Left renal pelvis (tissue), 4 donors: ENCODE measurements around the gene C19orf38. TPM values are rescaled to one million over a fixed set of nuclear protein-coding genes. Genes with fewer than 3 reads are reported as not detected.
"Not testable (repeated sequence)": the region's sequence is repeated elsewhere in the genome, so short reads cannot be mapped to it uniquely, and the experiment has no call there.

Experiments
- DNase-seq, 4 donors: peaks; one replicate each; pipeline ENCODE4 v3.0.0-alpha.2; 2013; ENCODE audit warnings: low read depth in 4 of 4, low spot score in 3 of 4
- polyA plus RNA-seq, 4 donors: library from polyadenylated mRNA; unstranded; fragments of 120-200 nt; gene quantifications; one replicate each; pipeline ENCODE4 v1.2.1, GENCODE V29; 2013; ENCODE audit not compliant: insufficient read length in 4 of 4

The C19orf38 gene
- polyA plus RNA-seq, 4 donors, result 1.9 to 4.7 (median 2.2) TPM

GRCh38 chr19:10871711-10872545 is 23.7 kb downstream of the C19orf38 start:
- no peak for DNase-seq

- no peak for DNase-seq
These were observed 24.4 kb downstream of the C19orf38 start for GRCh38 chr19:10872546-10873107.

DNA sequence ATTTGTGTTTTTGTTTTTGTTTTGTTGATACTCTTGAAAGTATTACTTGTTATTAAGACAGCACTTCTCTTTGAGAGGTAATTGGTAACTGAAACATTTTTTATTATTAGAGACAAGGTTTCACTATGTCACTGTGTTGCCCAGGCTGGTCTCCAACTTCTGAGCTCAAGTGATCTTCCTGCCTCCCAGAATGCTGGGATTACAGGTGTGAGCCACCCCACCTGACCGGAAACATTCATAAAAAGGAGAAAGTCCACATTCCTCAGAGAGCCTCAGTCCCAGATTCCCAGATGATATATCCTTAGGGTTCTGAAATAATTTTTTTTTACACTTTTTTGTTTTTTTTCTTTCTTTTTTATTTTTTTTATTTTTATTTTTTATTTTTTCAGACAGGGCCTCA is 25.8 kb downstream of the C19orf38 start:
- no peak for DNase-seq

DNA sequence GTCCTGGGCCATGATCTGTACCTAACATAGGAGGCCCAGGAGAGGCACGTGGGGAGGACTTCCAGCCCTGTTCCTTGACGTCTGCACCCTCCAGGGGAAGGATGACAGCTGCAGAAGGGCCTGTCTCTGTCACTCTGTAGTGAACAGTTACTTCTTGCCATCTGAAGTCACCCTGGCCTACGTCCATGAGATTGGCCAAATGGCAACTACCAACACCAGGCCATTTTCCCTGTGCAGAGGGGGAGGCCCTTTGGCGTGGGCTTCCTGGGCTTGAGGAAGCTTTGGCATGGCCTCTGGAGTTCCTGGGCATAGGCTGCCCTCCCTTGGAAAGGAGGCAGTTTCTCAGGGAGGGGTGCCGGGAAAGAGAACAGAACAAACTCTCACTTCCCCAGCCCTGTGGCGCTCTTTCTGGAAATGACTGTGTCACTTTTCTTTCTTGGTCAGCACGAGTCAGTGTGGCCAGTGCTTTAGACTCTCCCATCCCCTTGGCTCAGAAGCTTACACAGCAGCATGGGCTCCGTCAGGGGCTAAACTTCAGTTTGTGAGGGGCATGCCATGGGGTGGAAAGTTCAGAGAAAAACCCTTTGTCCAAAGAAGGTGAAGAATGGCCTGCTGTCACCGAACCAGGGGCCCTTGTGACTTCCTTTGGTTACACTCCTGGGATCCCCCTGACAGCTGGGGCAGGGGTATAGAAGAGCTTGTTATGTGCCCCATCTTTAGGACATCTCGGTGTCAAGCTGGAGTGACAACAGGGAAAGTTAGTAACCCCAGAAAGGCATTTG is 28.4 kb downstream of the C19orf38 start:
- DNase-seq, result no peak

- DNase-seq, result not testable (repeated sequence)
These were observed 29.4 kb downstream of the C19orf38 start for GRCh38 chr19:10877608-10878007.

DNA sequence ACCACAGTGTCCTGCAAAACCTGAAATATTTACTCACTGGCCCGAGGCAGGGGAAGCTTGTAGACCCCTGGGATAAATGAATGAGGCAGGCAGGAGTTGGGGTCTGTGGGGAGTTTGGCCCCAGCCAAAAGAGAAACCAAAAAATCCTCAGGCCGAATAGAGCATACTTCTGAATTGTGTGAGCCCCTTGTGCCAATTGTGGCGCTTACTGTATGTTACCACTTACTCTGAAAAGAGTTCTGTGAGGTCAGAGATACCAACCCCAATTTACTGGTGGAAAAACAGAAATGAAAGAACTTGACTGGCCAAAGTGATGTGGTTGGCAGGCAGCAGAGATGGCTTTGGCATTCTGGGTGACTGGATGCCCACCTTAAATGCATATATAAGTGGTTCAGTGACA is 30.0 kb downstream of the C19orf38 start:
- no peak for DNase-seq

DNA sequence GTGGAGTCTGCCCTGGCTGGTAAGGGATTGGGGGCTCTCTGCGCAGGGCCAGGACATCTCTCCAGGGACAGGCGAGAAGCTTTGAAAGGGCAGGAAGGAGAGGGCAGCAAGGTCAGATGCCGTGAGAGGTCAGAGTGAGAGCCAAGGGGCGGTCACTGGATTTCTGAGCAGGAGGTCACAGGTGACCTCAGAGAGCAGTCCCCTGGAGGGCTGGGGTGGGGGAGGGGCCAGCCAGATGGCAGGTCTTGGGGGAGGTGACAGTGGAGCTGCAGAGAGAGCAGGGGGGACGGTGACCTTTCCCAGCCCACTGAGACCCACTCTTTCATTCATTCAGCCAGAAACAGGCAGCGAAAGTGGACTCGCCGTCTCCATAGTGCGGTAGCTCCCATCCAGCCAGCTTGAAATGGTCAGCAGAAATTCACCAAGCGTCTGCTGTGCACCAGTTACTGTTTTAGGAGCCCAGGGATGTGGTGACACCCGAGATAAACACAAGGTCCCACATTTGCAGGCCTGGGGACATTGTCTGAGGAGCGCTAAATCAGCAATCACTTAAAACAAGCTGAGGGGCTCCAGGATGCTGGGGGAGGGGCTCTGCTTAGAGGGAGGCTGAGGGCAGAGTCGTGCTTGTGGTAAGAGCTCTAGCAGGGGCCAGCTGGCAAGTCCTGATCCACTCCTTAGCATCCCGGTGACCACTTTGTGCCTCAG is 33.3 kb downstream of the C19orf38 start:
- DNase-seq, result no peak

DNA sequence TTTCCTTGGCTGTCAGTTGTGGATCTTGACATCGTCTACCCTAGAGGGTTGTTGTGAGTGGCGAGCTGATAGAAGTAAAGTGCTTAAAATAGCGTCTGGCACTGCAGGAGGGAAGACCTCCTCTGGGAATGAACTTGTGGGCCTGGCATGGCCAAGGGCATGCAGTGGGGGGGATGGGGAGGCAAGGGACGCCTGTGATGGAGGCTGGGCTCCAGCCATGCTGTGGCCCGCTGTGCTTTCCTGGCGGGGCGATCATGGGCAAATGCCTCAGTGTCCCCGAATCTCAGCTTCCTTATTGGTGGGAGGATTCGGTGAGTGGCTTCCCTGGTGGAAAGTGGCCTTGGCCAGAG is 33.9 kb downstream of the C19orf38 start:
- DNase-seq, result no peak

GRCh38 chr19:10884274-10884673 is 36.1 kb downstream of the C19orf38 start:
- no peak for DNase-seq

GRCh38 chr19:10885201-10886169 is 37.3 kb downstream of the C19orf38 start:
- no peak for DNase-seq

DNA sequence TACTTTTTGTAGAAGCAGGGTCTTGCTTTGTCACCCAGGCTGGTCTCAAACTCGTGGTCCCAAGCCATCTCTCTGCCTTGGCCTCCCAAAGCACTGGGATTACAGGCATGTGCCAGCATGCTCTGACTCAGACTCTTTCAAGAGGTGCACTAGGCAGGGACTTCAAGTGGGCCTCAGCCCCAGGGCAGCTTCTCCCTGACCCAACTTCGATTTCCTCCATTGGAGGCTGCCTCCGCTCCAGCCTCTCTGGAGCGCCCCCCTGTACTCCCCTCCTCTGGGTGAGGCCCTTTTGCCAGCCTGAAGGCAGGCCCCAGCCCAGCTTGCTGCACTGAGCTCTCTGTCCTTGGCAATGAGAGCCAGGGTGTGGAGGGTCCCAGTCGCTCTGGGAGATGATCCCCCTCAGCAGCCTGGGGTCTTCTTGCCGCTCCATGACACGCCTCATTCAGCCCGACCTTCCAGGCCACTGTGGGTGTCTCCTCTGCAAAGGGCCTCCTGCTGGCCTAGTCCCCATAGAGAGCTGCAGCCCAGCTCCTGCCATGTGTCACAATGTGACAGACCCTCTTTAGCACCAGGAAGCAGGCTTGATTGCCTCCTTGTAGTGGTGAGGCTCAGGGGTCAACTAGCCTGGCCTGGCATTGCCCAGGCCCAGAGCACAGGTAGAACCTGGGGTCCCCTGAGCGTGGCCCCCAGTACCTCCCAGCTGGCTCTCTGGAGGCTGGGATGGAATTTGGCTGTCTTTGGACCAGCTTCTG is 39.6 kb downstream of the C19orf38 start:
- no peak for DNase-seq

GRCh38 chr19:10888421-10888866 is 40.2 kb downstream of the C19orf38 start:
- DNase-seq, result no peak

- no peak for DNase-seq
These were observed 41.7 kb downstream of the C19orf38 start for GRCh38 chr19:10889880-10890279.

DNA sequence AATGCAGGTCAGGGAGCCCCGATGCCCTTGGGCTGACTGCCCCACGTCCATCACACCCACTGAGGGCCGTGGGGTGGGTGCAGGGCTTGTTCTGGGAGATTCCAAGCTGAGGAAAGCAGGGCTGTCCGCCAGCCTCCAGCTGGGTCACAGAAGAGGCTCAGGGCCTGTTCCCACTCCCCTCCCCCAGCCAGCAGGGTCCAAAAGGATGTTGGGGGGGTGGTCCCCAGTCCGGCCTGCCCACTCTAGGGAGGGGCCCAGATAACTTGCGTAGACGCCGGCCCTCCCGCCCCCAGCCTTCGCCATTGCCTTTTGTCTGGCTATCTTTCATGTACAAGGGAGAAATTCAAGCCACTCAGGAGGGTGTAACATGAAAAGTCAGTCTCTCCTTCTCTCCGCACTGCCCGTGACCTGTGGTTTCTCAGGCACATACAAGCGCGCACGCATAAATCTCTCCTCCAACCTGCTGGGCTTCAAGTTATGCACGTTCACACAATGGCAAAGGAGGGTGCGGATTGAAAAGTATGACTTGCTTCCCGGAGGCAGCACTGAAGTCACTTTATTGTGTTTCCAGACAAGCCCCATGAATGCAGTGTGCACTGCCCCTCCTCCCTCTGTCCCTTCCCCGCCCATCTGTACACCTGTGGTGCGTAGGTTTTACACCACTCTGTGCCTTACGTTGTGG is 43.3 kb downstream of the C19orf38 start:
- peak in 1 of 4 donors; percentile 63 for DNase-seq

- DNase-seq, result no peak
These were observed 44.0 kb downstream of the C19orf38 start for GRCh38 chr19:10892256-10892655.

DNA sequence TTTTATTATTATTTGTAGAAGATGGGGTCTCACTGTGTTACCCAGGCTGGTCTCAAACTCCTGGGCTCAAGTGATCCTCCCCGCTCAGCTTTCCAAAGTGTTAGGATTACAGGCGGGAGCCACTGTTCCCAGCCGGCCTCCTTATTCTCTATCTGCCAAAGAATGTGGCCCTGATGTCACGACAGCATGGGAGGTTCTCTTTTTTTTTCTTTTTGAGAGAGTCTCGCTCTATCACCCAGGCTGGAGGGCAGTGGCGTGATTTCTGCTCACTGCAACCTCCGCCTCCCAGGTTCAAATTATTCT is 46.6 kb downstream of the C19orf38 start:
- DNase-seq, result no peak

DNA sequence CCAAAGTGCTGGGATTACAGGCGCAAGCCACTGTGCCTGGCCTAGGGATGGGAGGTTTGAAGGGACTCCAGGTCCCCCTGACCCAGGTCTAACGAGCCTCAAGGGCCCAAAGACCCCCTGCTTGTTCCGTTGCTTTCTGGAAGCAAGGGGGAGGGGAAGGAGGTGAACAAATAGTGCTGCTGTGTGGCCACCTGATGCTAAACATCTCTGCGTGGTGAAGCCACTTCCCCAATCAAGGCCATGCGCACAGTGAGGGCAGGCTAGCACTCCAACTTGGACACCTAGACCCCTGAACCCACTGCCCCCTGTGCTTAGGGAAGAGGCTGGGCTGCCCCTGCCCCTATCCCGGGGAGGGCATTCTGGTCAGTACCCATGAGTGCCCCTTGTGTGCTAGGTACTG is 47.1 kb downstream of the C19orf38 start:
- no peak for DNase-seq

DNA sequence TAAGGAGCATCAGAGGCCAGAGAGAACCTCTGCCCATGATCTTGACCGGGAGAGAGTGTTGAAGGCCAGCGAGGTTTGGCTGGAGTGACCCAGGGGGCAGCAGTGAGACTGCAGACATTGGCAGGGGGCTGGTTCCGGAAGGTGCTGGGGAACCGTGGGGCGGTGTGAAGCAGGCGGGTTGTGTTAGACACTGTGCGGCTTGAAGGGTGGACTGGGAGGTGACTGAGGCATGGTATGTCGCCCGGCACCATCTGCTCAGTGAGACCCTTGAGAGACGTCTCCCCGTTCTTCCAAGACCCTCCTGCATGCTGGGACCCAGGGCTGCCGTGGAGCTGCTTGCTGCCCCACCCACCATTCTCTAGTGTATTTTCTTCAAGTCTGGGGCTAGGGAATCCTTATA is 47.7 kb downstream of the C19orf38 start:
- DNase-seq, result no peak
